Ishikawa (cell line): ENCODE data around the gene MACROD2.

Source experiments
- CEBPB ChIP-seq: IDR thresholded peaks from 2 replicates; pipeline ENCODE4 v1.6.1; 2012
- CREB1 ChIP-seq: IDR thresholded peaks from 2 replicates; pipeline ENCODE4 v1.6.1; 2012; ENCODE audit warnings: low read depth
- EGR1 ChIP-seq: IDR thresholded peaks from 2 replicates; pipeline ENCODE4 v1.6.1; 2012
- EP300 ChIP-seq: IDR thresholded peaks from 2 replicates; pipeline ENCODE4 v1.6.1; 2012; ENCODE audit warnings: borderline replicate concordance
- FOXM1 ChIP-seq: IDR thresholded peaks from 2 replicates; pipeline ENCODE4 v1.6.1; 2012; ENCODE audit warnings: low read depth, borderline replicate concordance
- MAX ChIP-seq: IDR thresholded peaks from 2 replicates; pipeline ENCODE4 v1.6.1; 2012
- NFIC ChIP-seq: IDR thresholded peaks from 2 replicates; pipeline ENCODE4 v1.6.1; 2012
- RAD21 ChIP-seq: IDR thresholded peaks from 2 replicates; pipeline ENCODE4 v1.6.1; 2012; ENCODE audit warnings: low read depth
- REST ChIP-seq: IDR thresholded peaks from 2 replicates; pipeline ENCODE4 v1.6.1; 2012; ENCODE audit warnings: low read depth, mild to moderate bottlenecking
- TAF1 ChIP-seq: IDR thresholded peaks from 2 replicates; pipeline ENCODE4 v1.6.1; 2012; ENCODE audit warnings: low read depth, mild to moderate bottlenecking
- TCF12 ChIP-seq: IDR thresholded peaks from 2 replicates; pipeline ENCODE4 v1.6.1; 2012; ENCODE audit warnings: low read depth
- TEAD4 ChIP-seq: IDR thresholded peaks from 2 replicates; pipeline ENCODE4 v1.6.1; 2012
- USF1 ChIP-seq: IDR thresholded peaks from 2 replicates; pipeline ENCODE4 v1.6.1; 2012
- YY1 ChIP-seq: IDR thresholded peaks from 2 replicates; pipeline ENCODE4 v1.6.1; 2012; ENCODE audit warnings: low read depth
- ZBTB7A ChIP-seq: IDR thresholded peaks from 2 replicates; pipeline ENCODE4 v1.6.1; 2012; ENCODE audit warnings: low read depth

MACROD2 gene

GRCh38 chr20:15772826-15773225, 1777.5 kb downstream of the MACROD2 start:
- no peak for TF ChIP-seq MAX
- no peak for TF ChIP-seq FOXM1
- no peak for TF ChIP-seq TCF12
- no peak for TF ChIP-seq TEAD4
- TF ChIP-seq CREB1 = no peak
- no peak for TF ChIP-seq ZBTB7A
- no peak for TF ChIP-seq RAD21
- TF ChIP-seq USF1 = no peak
- TF ChIP-seq EGR1 = no peak
- TF ChIP-seq YY1 = no peak
- no peak for TF ChIP-seq REST
- no peak for TF ChIP-seq TAF1
- no peak for TF ChIP-seq CEBPB
- no peak for TF ChIP-seq EP300
- TF ChIP-seq NFIC = no peak

GRCh38 chr20:15774926-15775325, 1779.6 kb downstream of the MACROD2 start:
- TF ChIP-seq RAD21 = no peak
- TF ChIP-seq TEAD4 = no peak
- no peak for TF ChIP-seq MAX
- TF ChIP-seq CEBPB = no peak
- no peak for TF ChIP-seq USF1
- no peak for TF ChIP-seq TAF1
- no peak for TF ChIP-seq TCF12
- no peak for TF ChIP-seq ZBTB7A
- no peak for TF ChIP-seq EP300
- TF ChIP-seq FOXM1 = no peak
- no peak for TF ChIP-seq YY1

GRCh38 chr20:15776770-15777466, 1781.6 kb downstream of the MACROD2 start:
- no peak for TF ChIP-seq REST
- TF ChIP-seq TEAD4 = no peak
- no peak for TF ChIP-seq FOXM1
- TF ChIP-seq EP300 = no peak
- no peak for TF ChIP-seq TAF1
- TF ChIP-seq CREB1 = no peak
- TF ChIP-seq CEBPB = no peak
- no peak for TF ChIP-seq EGR1
- TF ChIP-seq TCF12 = no peak
- no peak for TF ChIP-seq NFIC
- TF ChIP-seq YY1 = no peak

GRCh38 chr20:15784020-15784419, 1788.7 kb downstream of the MACROD2 start:
- no peak for TF ChIP-seq TEAD4
- no peak for TF ChIP-seq REST
- TF ChIP-seq RAD21 = no peak

- no peak for TF ChIP-seq EP300
- TF ChIP-seq TCF12 = no peak
- no peak for TF ChIP-seq USF1
Observed at GRCh38 chr20:15789079-15789478, 1793.8 kb downstream of the MACROD2 start.
